Measurements from ENCODE around the gene DMRT1. TPM values are rescaled to one million over a fixed set of nuclear protein-coding genes. Genes with fewer than 3 reads are reported as not detected.

DMRT1 gene
- total and polyA plus RNA-seq, 9 donors, result 0.09 TPM; not detected in 8

GRCh38 chr9:1014640-1015039 lies 173.1 kb downstream of the DMRT1 start:
- DNase-seq, result no peak
- Histone ChIP-seq H3K27ac (ENCODE audit: low read length) (peak overlapping the region; percentile 1), H3K4me1 (ENCODE audit: control insufficient read depth, insufficient read depth, low read length) (peaks cover 5% of the 10 kb centered on the region), H3K4me3 (ENCODE audit: low read length) (no peak overlapping the region), H3K27me3 (ENCODE audit: control insufficient read depth, insufficient read depth, low read length) (no peaks in the 10 kb centered on the region), H3K36me3 (ENCODE audit: control insufficient read depth, insufficient read depth, low read length) (no peaks in the 10 kb centered on the region), H3K9me3 (replicated peaks; ENCODE audit: control insufficient read depth, low read depth, low read length) (no peaks in the 10 kb centered on the region)
- no CpG with 5 or more reads among the region's 2 CpGs for WGBS (ENCODE audit: insufficient coverage)

GRCh38 chr9:1018121-1018520 lies 176.6 kb downstream of the DMRT1 start:
- DNase-seq, result peak; percentile 54
- no peaks in the 10 kb centered on the region for H3K36me3 ChIP-seq (ENCODE audit: control insufficient read depth, insufficient read depth, low read length)
- no CpG with 5 or more reads among the region's 10 CpGs for WGBS (ENCODE audit: insufficient coverage)
- H3K4me3 ChIP-seq (ENCODE audit: low read length), result no peak overlapping the region
- H3K27me3 ChIP-seq (ENCODE audit: control insufficient read depth, insufficient read depth, low read length), result no peaks in the 10 kb centered on the region
- no peaks in the 10 kb centered on the region for H3K9me3 ChIP-seq (replicated peaks; ENCODE audit: control insufficient read depth, low read depth, low read length)
- H3K4me1 ChIP-seq (ENCODE audit: control insufficient read depth, insufficient read depth, low read length), result peaks cover 3% of the 10 kb centered on the region
- no peak overlapping the region for H3K27ac ChIP-seq (ENCODE audit: low read length)

Other genes with a start within 250 kb of the DMRT1 start
- 0.09 TPM for gene DMRT3, start 135.0 kb downstream of the DMRT1 start, total RNA-seq
- gene DMRT3, start 135.0 kb downstream of the DMRT1 start, polyA plus RNA-seq (ENCODE audit: insufficient read depth in 1 of 8, insufficient read length in 8 of 8, low replicate concordance in 1 of 8), result under 1 TPM in 7 of 8 donors, not detected in 1; 0.16 to 0.54 (median 0.39) TPM
- 23.4 TPM for gene DMRT2, start 208.7 kb downstream of the DMRT1 start, total RNA-seq
- 10 to 100 TPM; 28.5 to 38.8 (median 32.6) TPM for gene DMRT2, start 208.7 kb downstream of the DMRT1 start, polyA plus RNA-seq (ENCODE audit: insufficient read depth in 1 of 8, insufficient read length in 8 of 8, low replicate concordance in 1 of 8)